Gastrocnemius medialis (tissue), 4 donors: ENCODE measurements around the gene SLC25A29.

Experiments used
- CTCF ChIP-seq, 5 experiments: fragments of 450-650 bp in 3 of 5; fragments of 200-600 bp in 2 of 5; sonication (generic) in 2 of 5; IDR thresholded peaks in 4 of 5; conservative IDR thresholded peaks in 1 of 5; 1 replicate in 4 of 5; 2 replicates in 1 of 5; pipeline ENCODE4 v1.5.1; 2016 to 2019; ENCODE audit warnings: antibody characterized with exemption in 5 of 5, mild to moderate bottlenecking in 3 of 5, moderate library complexity in 3 of 5
- POLR2A ChIP-seq, 2 donors: fragments of 450-650 bp; IDR thresholded peaks; one replicate each; pipeline ENCODE4 v1.6.1; 2017; ENCODE audit warnings: antibody characterized with exemption in 2 of 2, mild to moderate bottlenecking in 2 of 2, moderate library complexity in 2 of 2

- no peak for TF ChIP-seq CTCF (IDR thresholded peaks at IDR 0.05 in 4 of 5, conservative IDR thresholded peaks at IDR 0.05 in 1 of 5)
- TF ChIP-seq POLR2A (IDR thresholded peaks at IDR 0.05) = no peak
Measured at GRCh38 chr14:100294213-100294962, 11.9 kb downstream of the SLC25A29 start.
